Measurements from ENCODE around the gene NTHL1. TPM values are rescaled to one million over a fixed set of nuclear protein-coding genes. Genes with fewer than 3 reads are reported as not detected.

The NTHL1 gene
- 9.2 and 10.0 TPM in 2 replicates for polyA plus RNA-seq (2013)

- Histone ChIP-seq H2AFZ (ENCODE audit: insufficient read depth, low read length, poor library complexity) (peak within 1 kb of the TSS; percentile 84), H3K36me3 (ENCODE audit: control insufficient read depth in 1 of 2, insufficient read depth in 2 of 2, low read length in 2 of 2) (peaks cover 16 to 18% of the 10 kb centered on the region in 2 experiments), H3K79me2 (ENCODE audit: control insufficient read depth, insufficient read depth, low read length, poor library complexity) (no peaks in the 10 kb centered on the region), H3K4me2 (ENCODE audit: low read length) (peak within 1 kb of the TSS; percentile 98), H2BK120ac (ENCODE audit: insufficient read depth, low read length, poor library complexity) (peak within 1 kb of the TSS; percentile 14), H3K23ac (ENCODE audit: low read length) (no peak within 1 kb of the TSS), H3K18ac (ENCODE audit: low read length) (peak within 1 kb of the TSS; percentile 82), H2BK12ac (ENCODE audit: low read length) (no peak within 1 kb of the TSS), H4K91ac (ENCODE audit: low read depth, low read length) (peak within 1 kb of the TSS; percentile 72), H3K79me1 (ENCODE audit: low read length) (peaks cover 3% of the 10 kb centered on the region), H4K8ac (ENCODE audit: low read depth, low read length) (peak within 1 kb of the TSS; percentile 90), H4K12ac (ENCODE audit: low read depth, low read length) (peak within 1 kb of the TSS; percentile 87), H2BK5ac (ENCODE audit: low read depth, low read length, poor library complexity) (no peak within 1 kb of the TSS), H3K27me3 (ENCODE audit: insufficient read depth, low read length) (no peaks in the 10 kb centered on the region), H2AK5ac (ENCODE audit: low read length) (no peak within 1 kb of the TSS), H3K4me3 (ENCODE audit: low read depth, low read length) (peak within 1 kb of the TSS; percentile 94), H3K27ac (ENCODE audit: low read depth, low read length) (no peak within 1 kb of the TSS), H3K14ac (ENCODE audit: low read length) (peak within 1 kb of the TSS; percentile 69), H3K9ac (ENCODE audit: low read length) (peak within 1 kb of the TSS; percentile 88), H3K4ac (ENCODE audit: low read depth, low read length) (peak within 1 kb of the TSS; percentile 40), H3K4me1 (ENCODE audit: control insufficient read depth in 1 of 2, insufficient read depth in 2 of 2, low read length in 2 of 2) (peaks cover 11% of the 10 kb centered on the region in 2 experiments), H3K9me3 (ENCODE audit: insufficient read depth, low read depth, low read length) (peaks cover 3% of the 10 kb centered on the region)
- WGBS (ENCODE audit: extremely low coverage, insufficient coverage, insufficient read length): no CpG with 5 or more reads among the region's 81 CpGs
- DNase-seq: peak; percentile 95 to 97
Measured at GRCh38 chr16:2047330-2048115, at the start of gene NTHL1, which contains the start of gene TSC2. Gene NTHL1 (minus strand): TSS chr16:2047834. CDS start chr16:2047823, 11 bp downstream. Gene TSC2 (plus strand): TSS chr16:2047985. CDS start chr16:2048616, 631 bp downstream.

- no CpG with 5 or more reads among the region's 25 CpGs for WGBS (ENCODE audit: extremely low coverage, insufficient coverage, insufficient read length)
- H3K18ac ChIP-seq (ENCODE audit: low read length): no peak overlapping the region
- peak in 1 of 2 donors; percentile 33 for DNase-seq
- no peak overlapping the region for H3K23ac ChIP-seq (ENCODE audit: low read length)
- H4K8ac ChIP-seq (ENCODE audit: low read depth, low read length): no peak overlapping the region
- H3K27ac ChIP-seq (ENCODE audit: low read depth, low read length): no peak overlapping the region
- H4K91ac ChIP-seq (ENCODE audit: low read depth, low read length): no peak overlapping the region
- no peak overlapping the region for H3K14ac ChIP-seq (ENCODE audit: low read length)
- no peaks in the 10 kb centered on the region for H3K79me1 ChIP-seq (ENCODE audit: low read length)
- no peak overlapping the region for H3K9ac ChIP-seq (ENCODE audit: low read length)
- no peak overlapping the region for H2AFZ ChIP-seq (ENCODE audit: insufficient read depth, low read length, poor library complexity)
- no peak overlapping the region for H2BK120ac ChIP-seq (ENCODE audit: insufficient read depth, low read length, poor library complexity)
- no peak overlapping the region for H2BK5ac ChIP-seq (ENCODE audit: low read depth, low read length, poor library complexity)
- H3K36me3 ChIP-seq (ENCODE audit: control insufficient read depth in 1 of 2, insufficient read depth in 2 of 2, low read length in 2 of 2): peaks cover 53 to 64% of the 10 kb centered on the region in 2 experiments
- no peak overlapping the region for H3K4me3 ChIP-seq (ENCODE audit: low read depth, low read length)
- H4K12ac ChIP-seq (ENCODE audit: low read depth, low read length): no peak overlapping the region
- no peak overlapping the region for H3K4ac ChIP-seq (ENCODE audit: low read depth, low read length)
- H3K4me1 ChIP-seq (ENCODE audit: control insufficient read depth in 1 of 2, insufficient read depth in 2 of 2, low read length in 2 of 2): peaks cover 0 to 4% of the 10 kb centered on the region in 2 experiments
- H2AK5ac ChIP-seq (ENCODE audit: low read length): no peak overlapping the region
- no peak overlapping the region for H3K4me2 ChIP-seq (ENCODE audit: low read length)
- H2BK12ac ChIP-seq (ENCODE audit: low read length): no peak overlapping the region
- no peaks in the 10 kb centered on the region for H3K9me3 ChIP-seq (ENCODE audit: insufficient read depth, low read depth, low read length)
- H3K79me2 ChIP-seq (ENCODE audit: control insufficient read depth, insufficient read depth, low read length, poor library complexity): no peaks in the 10 kb centered on the region
- H3K27me3 ChIP-seq (ENCODE audit: insufficient read depth, low read length): no peaks in the 10 kb centered on the region
Measured at GRCh38 chr16:2096853-2097595, 49.4 kb upstream of the NTHL1 start.

- Histone ChIP-seq H2AFZ (ENCODE audit: insufficient read depth, low read length, poor library complexity) (no peak overlapping the region), H3K18ac (ENCODE audit: low read length) (no peak overlapping the region), H4K91ac (ENCODE audit: low read depth, low read length) (no peak overlapping the region), H3K9me3 (ENCODE audit: insufficient read depth, low read depth, low read length) (no peaks in the 10 kb centered on the region), H3K4ac (ENCODE audit: low read depth, low read length) (no peak overlapping the region), H3K79me1 (ENCODE audit: low read length) (peaks cover 3% of the 10 kb centered on the region), H3K4me1 (ENCODE audit: control insufficient read depth in 1 of 2, insufficient read depth in 2 of 2, low read length in 2 of 2) (peaks cover 7 to 10% of the 10 kb centered on the region in 2 experiments), H3K9ac (ENCODE audit: low read length) (no peak overlapping the region), H3K14ac (ENCODE audit: low read length) (no peak overlapping the region), H3K4me2 (ENCODE audit: low read length) (no peak overlapping the region), H3K79me2 (ENCODE audit: control insufficient read depth, insufficient read depth, low read length, poor library complexity) (no peaks in the 10 kb centered on the region), H2BK12ac (ENCODE audit: low read length) (no peak overlapping the region), H3K23ac (ENCODE audit: low read length) (no peak overlapping the region), H4K8ac (ENCODE audit: low read depth, low read length) (no peak overlapping the region), H3K27ac (ENCODE audit: low read depth, low read length) (no peak overlapping the region), H2BK5ac (ENCODE audit: low read depth, low read length, poor library complexity) (no peak overlapping the region), H2BK120ac (ENCODE audit: insufficient read depth, low read length, poor library complexity) (no peak overlapping the region), H4K12ac (ENCODE audit: low read depth, low read length) (no peak overlapping the region), H2AK5ac (ENCODE audit: low read length) (no peak overlapping the region), H3K27me3 (ENCODE audit: insufficient read depth, low read length) (no peaks in the 10 kb centered on the region), H3K36me3 (ENCODE audit: control insufficient read depth in 1 of 2, insufficient read depth in 2 of 2, low read length in 2 of 2) (peaks cover 54 to 60% of the 10 kb centered on the region in 2 experiments), H3K4me3 (ENCODE audit: low read depth, low read length) (no peak overlapping the region)
- DNase-seq: peak; percentile 88 to 94
- no CpG with 5 or more reads among the region's 23 CpGs for WGBS (ENCODE audit: extremely low coverage, insufficient coverage, insufficient read length)
Measured at GRCh38 chr16:2095918-2096582, 48.4 kb upstream of the NTHL1 start.

- Histone ChIP-seq H3K4me2 (ENCODE audit: low read length) (no peak overlapping the region), H3K27me3 (ENCODE audit: insufficient read depth, low read length) (no peaks in the 10 kb centered on the region), H3K79me2 (ENCODE audit: control insufficient read depth, insufficient read depth, low read length, poor library complexity) (no peaks in the 10 kb centered on the region), H3K14ac (ENCODE audit: low read length) (no peak overlapping the region), H3K18ac (ENCODE audit: low read length) (no peak overlapping the region), H3K36me3 (ENCODE audit: control insufficient read depth in 1 of 2, insufficient read depth in 2 of 2, low read length in 2 of 2) (peaks cover 52 to 59% of the 10 kb centered on the region in 2 experiments), H4K91ac (ENCODE audit: low read depth, low read length) (no peak overlapping the region), H2BK120ac (ENCODE audit: insufficient read depth, low read length, poor library complexity) (no peak overlapping the region), H2AFZ (ENCODE audit: insufficient read depth, low read length, poor library complexity) (no peak overlapping the region), H3K9ac (ENCODE audit: low read length) (no peak overlapping the region), H3K4me3 (ENCODE audit: low read depth, low read length) (no peak overlapping the region), H3K4ac (ENCODE audit: low read depth, low read length) (no peak overlapping the region), H2AK5ac (ENCODE audit: low read length) (no peak overlapping the region), H4K8ac (ENCODE audit: low read depth, low read length) (no peak overlapping the region), H2BK12ac (ENCODE audit: low read length) (no peak overlapping the region), H3K9me3 (ENCODE audit: insufficient read depth, low read depth, low read length) (no peaks in the 10 kb centered on the region), H4K12ac (ENCODE audit: low read depth, low read length) (no peak overlapping the region), H3K23ac (ENCODE audit: low read length) (no peak overlapping the region), H3K27ac (ENCODE audit: low read depth, low read length) (no peak overlapping the region), H3K4me1 (ENCODE audit: control insufficient read depth in 1 of 2, insufficient read depth in 2 of 2, low read length in 2 of 2) (peaks cover 7 to 14% of the 10 kb centered on the region in 2 experiments), H2BK5ac (ENCODE audit: low read depth, low read length, poor library complexity) (no peak overlapping the region), H3K79me1 (ENCODE audit: low read length) (peaks cover 3% of the 10 kb centered on the region)
- no CpG with 5 or more reads among the region's 26 CpGs for WGBS (ENCODE audit: extremely low coverage, insufficient coverage, insufficient read length)
- DNase-seq: peak; percentile 30 to 83
Measured at GRCh38 chr16:2095315-2095853, 47.8 kb upstream of the NTHL1 start.

Measured in trophoblast cell (in vitro differentiated cells and primary cell).